ENCODE results near the gene ROPN1B. TPM values are rescaled to one million over a fixed set of nuclear protein-coding genes. Genes with fewer than 3 reads are reported as not detected.

ROPN1B gene
- total RNA-seq, 1 donor from 2014 or later = not detected

GRCh38 chr3:126021224-126021623 is 52.2 kb downstream of the ROPN1B start:
- TF ChIP-seq, protein P1, sequence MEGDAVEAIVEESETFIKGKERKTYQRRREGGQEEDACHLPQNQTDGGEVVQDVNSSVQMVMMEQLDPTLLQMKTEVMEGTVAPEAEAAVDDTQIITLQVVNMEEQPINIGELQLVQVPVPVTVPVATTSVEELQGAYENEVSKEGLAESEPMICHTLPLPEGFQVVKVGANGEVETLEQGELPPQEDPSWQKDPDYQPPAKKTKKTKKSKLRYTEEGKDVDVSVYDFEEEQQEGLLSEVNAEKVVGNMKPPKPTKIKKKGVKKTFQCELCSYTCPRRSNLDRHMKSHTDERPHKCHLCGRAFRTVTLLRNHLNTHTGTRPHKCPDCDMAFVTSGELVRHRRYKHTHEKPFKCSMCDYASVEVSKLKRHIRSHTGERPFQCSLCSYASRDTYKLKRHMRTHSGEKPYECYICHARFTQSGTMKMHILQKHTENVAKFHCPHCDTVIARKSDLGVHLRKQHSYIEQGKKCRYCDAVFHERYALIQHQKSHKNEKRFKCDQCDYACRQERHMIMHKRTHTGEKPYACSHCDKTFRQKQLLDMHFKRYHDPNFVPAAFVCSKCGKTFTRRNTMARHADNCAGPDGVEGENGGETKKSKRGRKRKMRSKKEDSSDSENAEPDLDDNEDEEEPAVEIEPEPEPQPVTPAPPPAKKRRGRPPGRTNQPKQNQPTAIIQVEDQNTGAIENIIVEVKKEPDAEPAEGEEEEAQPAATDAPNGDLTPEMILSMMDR (IDR thresholded peaks at IDR 0.05; ENCODE audit: partially characterized antibody, unreplicated experiment) = no peak
- peaks cover 11% of the 10 kb centered on the region for H3K4me1 Mint-ChIP-seq (ENCODE audit: low read depth, unreplicated experiment)
- H3K27ac Mint-ChIP-seq (ENCODE audit: unreplicated experiment) = peak overlapping the region; percentile 8
- no peak for DNase-seq
- no peak overlapping the region for H3K4me3 Mint-ChIP-seq (ENCODE audit: unreplicated experiment)
- peaks cover 15% of the 10 kb centered on the region for H3K36me3 Mint-ChIP-seq (ENCODE audit: unreplicated experiment)
- H3K9me3 Mint-ChIP-seq (ENCODE audit: unreplicated experiment) = peaks cover 3% of the 10 kb centered on the region
- peaks cover 6% of the 10 kb centered on the region for H3K27me3 Mint-ChIP-seq (ENCODE audit: unreplicated experiment)

- Mint-ChIP-seq H3K9me3 (ENCODE audit: unreplicated experiment) (peaks cover 3% of the 10 kb centered on the region), H3K4me3 (ENCODE audit: unreplicated experiment) (no peak overlapping the region), H3K4me1 (ENCODE audit: low read depth, unreplicated experiment) (peaks cover 11% of the 10 kb centered on the region), H3K36me3 (ENCODE audit: unreplicated experiment) (peaks cover 18% of the 10 kb centered on the region), H3K27me3 (ENCODE audit: unreplicated experiment) (peaks cover 9% of the 10 kb centered on the region), H3K27ac (ENCODE audit: unreplicated experiment) (peak overlapping the region; percentile 8)
- DNase-seq = no peak
- TF ChIP-seq, protein P1 (IDR thresholded peaks at IDR 0.05; ENCODE audit: partially characterized antibody, unreplicated experiment) = no peak
Measured at GRCh38 chr3:126021702-126022101, 52.7 kb downstream of the ROPN1B start.

DNA sequence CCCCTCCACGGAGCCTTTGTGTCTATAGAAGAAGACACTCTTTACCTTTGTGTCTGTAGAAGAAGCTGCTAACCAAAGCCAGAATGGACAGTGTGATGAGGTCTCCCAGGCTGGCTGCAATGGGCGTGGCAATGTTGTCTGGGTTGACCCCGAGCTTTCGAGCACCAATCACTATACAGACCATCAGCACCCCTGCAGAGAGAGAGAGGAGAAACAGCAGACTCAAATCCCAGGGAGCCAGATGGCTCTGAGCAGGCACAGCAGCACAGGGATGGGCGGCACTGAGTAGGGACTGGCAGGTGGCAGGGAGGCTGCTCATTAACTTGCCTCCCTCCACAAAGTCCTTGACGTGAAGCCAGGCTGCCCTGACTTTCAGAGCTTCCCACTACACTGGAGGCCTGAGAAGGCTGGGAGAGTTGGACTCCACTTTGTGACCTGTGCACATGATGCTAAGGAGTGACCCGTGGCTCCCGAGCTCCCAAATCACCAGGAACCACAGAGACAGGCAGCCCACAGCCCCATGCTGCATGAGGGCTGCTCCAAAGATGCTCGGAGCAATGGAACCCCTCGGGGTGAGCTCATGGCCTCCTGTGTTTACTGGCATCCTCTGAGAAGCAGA is 53.9 kb downstream of the ROPN1B start:
- H3K4me3 Mint-ChIP-seq (ENCODE audit: unreplicated experiment) = no peak overlapping the region
- peaks cover 11% of the 10 kb centered on the region for H3K4me1 Mint-ChIP-seq (ENCODE audit: low read depth, unreplicated experiment)
- TF ChIP-seq, protein P1 (IDR thresholded peaks at IDR 0.05; ENCODE audit: partially characterized antibody, unreplicated experiment) = no peak
- H3K27me3 Mint-ChIP-seq (ENCODE audit: unreplicated experiment) = peaks cover 12% of the 10 kb centered on the region
- peaks cover 5% of the 10 kb centered on the region for H3K9me3 Mint-ChIP-seq (ENCODE audit: unreplicated experiment)
- peaks cover 29% of the 10 kb centered on the region for H3K36me3 Mint-ChIP-seq (ENCODE audit: unreplicated experiment)
- DNase-seq = peak; percentile 57
- H3K27ac Mint-ChIP-seq (ENCODE audit: unreplicated experiment) = peak overlapping the region; percentile 80

GRCh38 chr3:126023390-126023789 is 54.4 kb downstream of the ROPN1B start:
- TF ChIP-seq, protein P1 (IDR thresholded peaks at IDR 0.05; ENCODE audit: partially characterized antibody, unreplicated experiment) = no peak
- peaks cover 11% of the 10 kb centered on the region for H3K4me1 Mint-ChIP-seq (ENCODE audit: low read depth, unreplicated experiment)
- no peak for DNase-seq
- no peak overlapping the region for H3K4me3 Mint-ChIP-seq (ENCODE audit: unreplicated experiment)
- H3K27me3 Mint-ChIP-seq (ENCODE audit: unreplicated experiment) = peaks cover 12% of the 10 kb centered on the region
- peaks cover 6% of the 10 kb centered on the region for H3K9me3 Mint-ChIP-seq (ENCODE audit: unreplicated experiment)
- H3K36me3 Mint-ChIP-seq (ENCODE audit: unreplicated experiment) = peaks cover 34% of the 10 kb centered on the region
- H3K27ac Mint-ChIP-seq (ENCODE audit: unreplicated experiment) = peak overlapping the region; percentile 80

DNA sequence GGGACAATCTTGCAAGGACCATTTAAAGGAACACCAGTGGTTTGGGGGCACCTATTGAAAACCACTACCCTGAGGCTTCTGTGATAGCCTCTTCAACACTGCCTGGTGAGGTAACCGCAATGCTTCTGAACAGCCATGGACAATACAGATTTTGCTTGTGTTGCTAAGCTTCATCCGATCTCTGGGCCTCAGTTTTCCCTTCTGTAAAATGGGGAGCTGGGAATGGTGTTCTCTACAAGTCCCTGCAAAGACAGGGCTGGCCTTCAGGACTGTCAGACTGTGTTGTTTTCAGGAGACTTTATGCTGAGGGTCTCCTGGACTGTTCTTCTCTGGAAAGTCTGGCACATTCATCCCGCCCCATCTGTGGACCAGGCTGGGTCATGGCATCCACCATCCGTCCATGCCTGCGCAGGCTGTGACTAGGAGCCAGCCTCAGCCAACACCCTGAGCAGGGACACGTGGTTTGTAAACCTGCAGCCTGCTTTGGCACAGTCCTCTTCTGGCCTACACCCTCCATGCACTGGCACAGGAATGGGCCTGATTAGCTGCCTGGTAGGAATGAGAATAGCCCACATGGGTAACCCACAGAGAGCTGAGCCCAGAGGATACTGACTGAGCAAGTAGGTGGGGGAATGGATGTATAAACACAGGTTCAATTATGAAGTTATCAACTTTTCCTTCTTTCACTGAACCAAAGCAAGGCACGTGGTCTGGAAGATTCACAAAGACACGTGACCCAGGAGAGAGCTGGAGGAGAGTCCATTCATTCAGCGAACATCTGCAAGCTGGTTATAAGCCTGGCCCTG is 55.3 kb downstream of the ROPN1B start:
- peaks cover 12% of the 10 kb centered on the region for H3K27me3 Mint-ChIP-seq (ENCODE audit: unreplicated experiment)
- H3K4me1 Mint-ChIP-seq (ENCODE audit: low read depth, unreplicated experiment) = peaks cover 10% of the 10 kb centered on the region
- DNase-seq = no peak
- peak overlapping the region; percentile 18 for H3K27ac Mint-ChIP-seq (ENCODE audit: unreplicated experiment)
- peaks cover 5% of the 10 kb centered on the region for H3K9me3 Mint-ChIP-seq (ENCODE audit: unreplicated experiment)
- H3K36me3 Mint-ChIP-seq (ENCODE audit: unreplicated experiment) = peaks cover 43% of the 10 kb centered on the region
- TF ChIP-seq, protein P1 (IDR thresholded peaks at IDR 0.05; ENCODE audit: partially characterized antibody, unreplicated experiment) = no peak
- no peak overlapping the region for H3K4me3 Mint-ChIP-seq (ENCODE audit: unreplicated experiment)

Data from glutamatergic neuron (in vitro differentiated cells).